ENCODE measurements around the gene MMP24OS. TPM values are rescaled to one million over a fixed set of nuclear protein-coding genes. Genes with fewer than 3 reads are reported as not detected.

MMP24OS gene
- total and polyA plus RNA-seq, 2 donors from 2014 or later: 127 to 248 TPM

DNA sequence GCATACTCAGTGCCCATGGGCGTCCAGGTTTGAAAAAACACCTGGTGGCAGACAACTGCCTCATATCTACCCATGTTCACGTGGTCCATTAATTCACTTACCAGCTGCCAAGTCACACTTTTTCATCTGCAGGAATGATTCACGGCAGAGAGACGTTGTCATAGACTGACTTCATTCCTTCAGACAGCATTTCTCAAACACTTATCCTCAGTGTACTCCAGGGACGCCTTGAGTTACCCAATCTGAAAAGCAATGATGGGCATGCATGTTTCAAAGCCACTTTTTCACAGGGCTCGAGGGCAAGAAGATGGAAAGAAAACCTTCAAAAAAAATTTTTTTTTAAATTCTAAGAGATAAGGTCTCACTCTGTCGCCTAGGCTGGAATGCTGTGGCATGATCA, 6.0 kb downstream of the MMP24OS start:
- intact Hi-C loops (cut with DNase I): no loop called here
- H3K27me3 ChIP-seq (ENCODE audit: control insufficient read depth, insufficient read depth, low read length): no peaks in the 10 kb centered on the region
- H3K36me3 ChIP-seq (ENCODE audit: control insufficient read depth in 2 of 3, insufficient read depth in 3 of 3, low read length in 3 of 3): peaks cover 0 to 44% (median 8%) of the 10 kb centered on the region in 3 donors
- DNase-seq (no peak), FAIRE-seq (no peak)
- H3K27ac ChIP-seq (ENCODE audit: low read depth in 2 of 2, low read length in 2 of 2): peak overlapping the region in 1 of 2 donors; percentile 69
- TF ChIP-seq CTCF (IDR thresholded peaks at IDR 0.05; ENCODE audit: borderline replicate concordance, extremely low read depth, insufficient read depth): no peak
- peak overlapping the region in 1 of 3 donors; percentile 34 for H3K9ac ChIP-seq (ENCODE audit: low read length in 3 of 3)
- H3K4me1 ChIP-seq (ENCODE audit: control insufficient read depth in 2 of 3, insufficient read depth in 2 of 3, low read depth in 1 of 3, low read length in 3 of 3): peaks cover 0 to 33% (median 26%) of the 10 kb centered on the region in 3 donors
- H3K9me3 ChIP-seq (ENCODE audit: control insufficient read depth in 2 of 3, insufficient read depth in 1 of 3, low read length in 3 of 3): no peaks in the 10 kb centered on the region
- H3K4me3 ChIP-seq (ENCODE audit: low read length in 3 of 3): no peak overlapping the region

- peak overlapping the region in 1 of 3 donors; percentile 34 for H3K9ac ChIP-seq (ENCODE audit: low read length in 3 of 3)
- DNase-seq: no peak
- peak overlapping the region; percentile 69 to 86 for H3K27ac ChIP-seq (ENCODE audit: low read depth in 2 of 2, low read length in 2 of 2)
- H3K9me3 ChIP-seq (ENCODE audit: control insufficient read depth in 2 of 3, insufficient read depth in 1 of 3, low read length in 3 of 3): no peaks in the 10 kb centered on the region
- peaks cover 0 to 44% (median 8%) of the 10 kb centered on the region in 3 donors for H3K36me3 ChIP-seq (ENCODE audit: control insufficient read depth in 2 of 3, insufficient read depth in 3 of 3, low read length in 3 of 3)
- peaks cover 0 to 32% (median 22%) of the 10 kb centered on the region in 3 donors for H3K4me1 ChIP-seq (ENCODE audit: control insufficient read depth in 2 of 3, insufficient read depth in 2 of 3, low read depth in 1 of 3, low read length in 3 of 3)
- FAIRE-seq: no peak
- no peak for TF ChIP-seq CTCF (IDR thresholded peaks at IDR 0.05; ENCODE audit: borderline replicate concordance, extremely low read depth, insufficient read depth)
- no peak overlapping the region for H3K4me3 ChIP-seq (ENCODE audit: low read length in 3 of 3)
- intact Hi-C loops (cut with DNase I): no loop called here
- no peaks in the 10 kb centered on the region for H3K27me3 ChIP-seq (ENCODE audit: control insufficient read depth, insufficient read depth, low read length)
Measured at GRCh38 chr20:35271073-35271882, 6.6 kb downstream of the MMP24OS start.

DNA sequence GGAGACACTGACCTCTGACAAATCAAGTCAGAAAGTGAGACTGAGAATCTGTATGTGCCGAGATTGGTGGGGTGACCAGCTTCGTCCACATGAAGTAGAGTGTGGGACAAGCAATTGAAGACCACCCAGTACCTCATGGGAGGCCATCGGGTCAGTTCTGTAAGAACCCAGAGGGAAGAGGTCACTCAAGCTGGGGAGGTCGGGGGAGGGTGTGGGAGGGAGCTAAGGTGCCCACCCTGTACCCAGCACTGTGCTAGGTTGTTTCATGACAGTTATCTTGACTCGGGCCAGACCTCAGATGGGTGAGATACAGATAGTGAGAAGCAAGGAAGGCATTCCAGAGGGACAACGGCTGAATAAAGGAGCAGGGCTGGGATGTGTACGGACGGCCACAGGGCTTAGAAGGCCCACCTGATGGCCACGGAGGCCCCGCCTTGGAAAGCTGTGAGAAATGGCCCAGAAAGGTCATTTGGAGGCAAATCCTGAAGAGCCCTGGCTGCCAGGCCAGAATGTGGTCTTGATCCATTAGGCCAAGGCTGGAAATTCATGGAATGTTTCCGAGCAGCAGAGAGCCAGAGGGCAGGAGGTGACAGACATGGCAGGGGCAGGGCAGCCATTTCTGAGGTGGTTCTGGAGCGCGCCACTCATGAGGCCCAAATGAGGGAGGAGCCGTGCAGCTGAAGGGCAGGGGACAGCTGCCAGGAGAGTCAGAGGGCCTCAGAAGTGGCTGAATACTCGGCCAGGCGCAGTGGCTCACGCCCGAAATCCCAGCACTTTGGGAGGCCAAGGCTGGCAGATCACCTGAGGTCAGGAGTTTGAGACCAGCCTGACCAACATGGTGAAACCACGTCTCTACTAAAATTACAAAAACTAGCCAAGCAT, 7.7 kb downstream of the MMP24OS start:
- no peak for TF ChIP-seq CTCF (IDR thresholded peaks at IDR 0.05; ENCODE audit: borderline replicate concordance, extremely low read depth, insufficient read depth)
- Histone ChIP-seq H3K9ac (ENCODE audit: low read length in 3 of 3) (peak overlapping the region in 1 of 3 donors; percentile 59), H3K4me3 (ENCODE audit: low read length in 3 of 3) (no peak overlapping the region), H3K4me1 (ENCODE audit: control insufficient read depth in 2 of 3, insufficient read depth in 2 of 3, low read depth in 1 of 3, low read length in 3 of 3) (peaks cover 0 to 24% (median 22%) of the 10 kb centered on the region in 3 donors), H3K36me3 (ENCODE audit: control insufficient read depth in 2 of 3, insufficient read depth in 3 of 3, low read length in 3 of 3) (peaks cover 0 to 40% (median 8%) of the 10 kb centered on the region in 3 donors), H3K27ac (ENCODE audit: low read depth in 2 of 2, low read length in 2 of 2) (peak overlapping the region; percentile 86 to 91), H3K9me3 (ENCODE audit: control insufficient read depth in 2 of 3, insufficient read depth in 1 of 3, low read length in 3 of 3) (no peaks in the 10 kb centered on the region), H3K27me3 (ENCODE audit: control insufficient read depth, insufficient read depth, low read length) (no peaks in the 10 kb centered on the region)
- DNase-seq: no peak
- FAIRE-seq: no peak
- intact Hi-C loops (cut with DNase I): no loop called here

Data from kidney (tissue), 14 donors.